ENCODE data around the gene ACP4. TPM values are rescaled to one million over a fixed set of nuclear protein-coding genes. Genes with fewer than 3 reads are reported as not detected.
"Not testable (repeated sequence)": the region's sequence is repeated elsewhere in the genome, so short reads cannot be mapped to it uniquely, and the experiment has no call there.

ACP4 gene
- polyA plus RNA-seq, 4 donors = 0.03 TPM; not detected in 3

DNA sequence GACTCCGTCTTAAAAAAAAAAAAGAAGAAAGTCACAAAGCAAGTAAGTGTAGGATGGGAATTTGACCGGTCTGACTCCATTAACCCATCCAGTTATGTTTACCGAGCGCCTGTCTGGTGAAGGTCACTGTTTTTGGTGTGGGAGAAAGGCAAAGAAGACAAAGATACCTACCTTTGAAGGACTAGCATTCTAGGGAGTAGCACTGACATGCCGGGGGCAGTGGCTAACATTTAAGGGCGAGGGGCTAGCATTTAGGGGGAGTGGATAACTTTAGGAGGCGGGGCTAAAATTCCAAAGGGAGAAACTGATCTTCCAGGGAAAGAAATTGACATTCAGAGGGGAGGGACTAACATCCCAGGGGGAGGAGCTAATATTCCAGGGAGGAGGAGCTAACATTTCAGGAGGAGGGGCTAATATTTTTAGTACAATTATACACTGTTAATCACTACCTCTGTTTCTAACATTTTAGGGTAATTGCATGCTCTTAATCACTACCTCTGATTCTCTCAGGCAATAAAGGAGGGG is 11.2 kb upstream of the ACP4 start:
- H3K27ac ChIP-seq (ENCODE audit: low read depth in 1 of 3, low read length in 2 of 3) = no peak overlapping the region
- H3K9me3 ChIP-seq (ENCODE audit: control insufficient read depth in 2 of 2, insufficient read depth in 1 of 2, low read depth in 1 of 2, low read length in 1 of 2) = no peaks in the 10 kb centered on the region
- H3K27me3 ChIP-seq (ENCODE audit: control insufficient read depth in 3 of 3, insufficient read depth in 3 of 3, low read length in 3 of 3) = peaks cover 0 to 39% (median 13%) of the 10 kb centered on the region in 3 donors
- H3K36me3 ChIP-seq (ENCODE audit: control insufficient read depth in 3 of 3, insufficient read depth in 2 of 3, low read depth in 1 of 3, low read length in 3 of 3) = no peaks in the 10 kb centered on the region
- no peak overlapping the region for H3K4me3 ChIP-seq (ENCODE audit: low read depth in 1 of 3, low read length in 3 of 3)
- no peak for FAIRE-seq
- 45 to 62% (median 51%) methylated on average over 7 of the region's 7 CpGs for WGBS, 3 donors
- H3K4me1 ChIP-seq (ENCODE audit: control insufficient read depth in 3 of 3, insufficient read depth in 2 of 3, low read depth in 1 of 3, low read length in 2 of 3) = no peaks in the 10 kb centered on the region
- DNase-seq = no peak

DNA sequence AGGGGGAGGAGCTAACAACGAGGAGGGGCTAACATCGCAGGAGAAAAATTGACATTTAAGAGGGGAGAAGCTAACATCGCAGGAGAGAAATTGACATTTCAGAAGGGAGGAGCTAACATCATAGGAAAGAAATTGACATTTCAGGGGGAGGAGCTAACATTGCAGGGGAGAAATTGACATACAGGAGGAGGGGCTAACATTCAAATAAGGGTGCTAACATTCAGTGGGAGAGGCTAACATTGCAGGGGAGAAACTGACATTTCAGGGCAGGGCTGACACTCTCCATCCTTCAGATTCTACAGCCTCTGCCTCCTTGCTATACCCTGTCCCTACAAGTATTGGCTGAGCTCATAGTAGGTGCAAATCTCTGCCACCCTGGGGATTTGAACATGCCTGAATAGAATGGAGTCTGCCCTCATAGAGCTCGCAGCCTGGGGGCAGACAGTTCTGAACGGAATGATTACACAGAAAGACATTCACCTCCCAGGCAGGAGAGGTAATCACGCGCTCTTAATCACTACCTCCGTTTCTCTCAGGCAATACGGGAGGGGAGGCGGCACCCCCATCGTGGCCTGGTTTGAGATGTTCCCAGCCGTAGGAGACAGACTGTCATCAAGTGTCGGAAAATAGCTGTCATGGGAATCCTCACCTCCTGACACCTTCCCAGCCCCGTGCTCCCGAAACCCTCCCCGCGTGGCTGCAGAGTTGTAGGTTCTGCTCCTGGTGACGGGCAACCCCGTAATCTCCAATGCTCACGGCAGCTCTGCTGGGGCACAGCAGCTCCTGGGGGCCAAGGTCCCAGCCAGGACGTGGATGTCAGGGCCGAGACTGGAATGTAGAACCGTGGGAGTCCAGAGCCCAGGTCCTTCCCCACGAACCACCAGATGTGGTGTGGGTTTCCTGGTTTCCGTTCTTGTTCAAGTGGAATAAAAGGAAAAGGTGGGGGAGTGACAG is 10.4 kb upstream of the ACP4 start:
- 45 to 53% (median 46%) methylated on average over 25 of the region's 25 CpGs for WGBS, 3 donors
- no peaks in the 10 kb centered on the region for H3K36me3 ChIP-seq (ENCODE audit: control insufficient read depth in 3 of 3, insufficient read depth in 2 of 3, low read depth in 1 of 3, low read length in 3 of 3)
- H3K4me1 ChIP-seq (ENCODE audit: control insufficient read depth in 3 of 3, insufficient read depth in 2 of 3, low read depth in 1 of 3, low read length in 2 of 3) = no peaks in the 10 kb centered on the region
- FAIRE-seq (no peak), DNase-seq (no peak)
- no peaks in the 10 kb centered on the region for H3K9me3 ChIP-seq (ENCODE audit: control insufficient read depth in 2 of 2, insufficient read depth in 1 of 2, low read depth in 1 of 2, low read length in 1 of 2)
- H3K27me3 ChIP-seq (ENCODE audit: control insufficient read depth in 3 of 3, insufficient read depth in 3 of 3, low read length in 3 of 3) = peaks cover 0 to 39% (median 13%) of the 10 kb centered on the region in 3 donors
- no peak overlapping the region for H3K4me3 ChIP-seq (ENCODE audit: low read depth in 1 of 3, low read length in 3 of 3)
- no peak overlapping the region for H3K27ac ChIP-seq (ENCODE audit: low read depth in 1 of 3, low read length in 2 of 3)

DNA sequence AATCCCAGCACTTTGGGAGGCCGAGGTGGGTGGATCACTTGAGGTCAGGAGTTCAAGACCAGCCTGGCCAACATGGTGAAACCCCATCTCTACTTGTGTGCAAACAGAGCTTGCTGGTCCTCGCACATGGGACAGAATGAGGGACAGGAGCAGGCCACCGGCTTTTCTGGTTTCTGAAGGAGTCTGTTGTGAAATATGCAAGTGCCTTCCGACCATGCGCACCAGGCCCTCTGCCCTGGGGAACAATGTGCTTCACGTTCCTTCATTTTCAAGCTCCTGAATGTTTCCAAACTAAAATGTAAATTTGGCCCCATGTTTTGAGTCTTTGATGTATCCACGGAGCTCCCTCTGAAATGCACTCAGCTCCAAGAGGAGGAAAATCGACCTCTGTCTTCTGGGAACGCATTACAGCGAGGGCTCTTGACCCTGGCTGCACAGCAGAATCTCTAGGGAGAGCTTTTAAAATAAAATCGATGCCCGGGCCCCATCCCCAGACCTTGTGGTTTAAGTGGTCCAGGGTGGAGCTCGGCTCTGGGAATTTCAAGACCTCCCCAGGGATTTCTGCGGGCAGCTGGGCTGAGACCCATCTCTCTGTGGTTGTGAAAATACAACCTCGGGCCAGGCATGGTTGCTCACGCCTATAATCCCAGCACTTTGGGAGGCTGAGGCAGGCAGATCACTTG is 9.3 kb upstream of the ACP4 start:
- Histone ChIP-seq H3K4me3 (ENCODE audit: low read depth in 1 of 3, low read length in 3 of 3) (no peak overlapping the region), H3K27me3 (ENCODE audit: control insufficient read depth in 3 of 3, insufficient read depth in 3 of 3, low read length in 3 of 3) (peaks cover 0 to 39% (median 12%) of the 10 kb centered on the region in 3 donors), H3K9me3 (ENCODE audit: control insufficient read depth in 2 of 2, insufficient read depth in 1 of 2, low read depth in 1 of 2, low read length in 1 of 2) (no peaks in the 10 kb centered on the region), H3K36me3 (ENCODE audit: control insufficient read depth in 3 of 3, insufficient read depth in 2 of 3, low read depth in 1 of 3, low read length in 3 of 3) (no peaks in the 10 kb centered on the region), H3K4me1 (ENCODE audit: control insufficient read depth in 3 of 3, insufficient read depth in 2 of 3, low read depth in 1 of 3, low read length in 2 of 3) (no peaks in the 10 kb centered on the region), H3K27ac (ENCODE audit: low read depth in 1 of 3, low read length in 2 of 3) (no peak overlapping the region)
- WGBS, 3 donors = 64 to 70% (median 67%) methylated on average over 16 of the region's 16 CpGs
- no peak for DNase-seq
- no peak for FAIRE-seq

DNA sequence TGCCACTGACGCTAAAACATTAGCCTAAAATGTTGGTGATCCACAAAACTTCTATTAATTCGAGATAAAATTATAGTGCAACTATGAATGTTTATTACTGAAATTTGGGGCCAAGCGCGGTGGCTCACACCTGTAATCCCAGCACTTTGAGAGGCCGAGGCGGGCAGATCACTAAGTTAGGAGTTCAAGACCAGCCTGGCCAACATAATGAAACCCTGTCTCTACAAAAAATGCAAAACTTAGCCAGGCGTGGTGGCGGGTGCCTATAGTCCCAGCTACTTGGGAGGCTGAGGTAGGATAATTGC is 6.4 kb upstream of the ACP4 start:
- H3K36me3 ChIP-seq (ENCODE audit: control insufficient read depth in 3 of 3, insufficient read depth in 2 of 3, low read depth in 1 of 3, low read length in 3 of 3); DNase-seq; H3K4me3 ChIP-seq (ENCODE audit: low read depth in 1 of 3, low read length in 3 of 3); H3K9me3 ChIP-seq (ENCODE audit: control insufficient read depth in 2 of 2, insufficient read depth in 1 of 2, low read depth in 1 of 2, low read length in 1 of 2); H3K4me1 ChIP-seq (ENCODE audit: control insufficient read depth in 3 of 3, insufficient read depth in 2 of 3, low read depth in 1 of 3, low read length in 2 of 3); H3K27ac ChIP-seq (ENCODE audit: low read depth in 1 of 3, low read length in 2 of 3); FAIRE-seq: not testable (repeated sequence)
- 31 to 43% (median 35%) methylated on average over 8 of the region's 8 CpGs for WGBS, 3 donors
- H3K27me3 ChIP-seq (ENCODE audit: control insufficient read depth in 3 of 3, insufficient read depth in 3 of 3, low read length in 3 of 3) = peaks cover 0 to 23% (median 6%) of the 10 kb centered on the region in 3 donors

DNA sequence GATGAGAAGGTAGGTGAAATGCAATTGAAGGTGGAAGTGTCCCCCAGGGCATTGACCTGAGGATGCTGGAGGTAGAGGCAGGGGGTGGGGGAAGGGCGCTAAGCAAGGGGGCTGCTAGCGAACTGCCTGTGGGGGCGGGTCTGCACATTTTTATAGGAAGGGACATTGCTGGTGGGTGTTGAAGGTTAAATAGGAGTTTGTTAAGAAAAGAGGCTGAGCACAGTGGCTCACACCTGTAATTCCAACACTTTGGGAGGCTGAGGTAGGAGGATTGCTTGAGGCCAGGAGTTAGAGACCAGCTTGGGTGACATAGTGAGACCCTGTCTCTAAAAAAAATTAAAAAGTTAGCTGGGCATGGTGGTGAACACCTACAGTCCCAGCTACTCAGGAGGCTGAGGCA is 5.5 kb upstream of the ACP4 start:
- no peaks in the 10 kb centered on the region for H3K9me3 ChIP-seq (ENCODE audit: control insufficient read depth in 2 of 2, insufficient read depth in 1 of 2, low read depth in 1 of 2, low read length in 1 of 2)
- FAIRE-seq (no peak), DNase-seq (no peak)
- H3K27me3 ChIP-seq (ENCODE audit: control insufficient read depth in 3 of 3, insufficient read depth in 3 of 3, low read length in 3 of 3) = peaks cover 0 to 16% (median 3%) of the 10 kb centered on the region in 3 donors
- no peak overlapping the region for H3K27ac ChIP-seq (ENCODE audit: low read depth in 1 of 3, low read length in 2 of 3)
- H3K4me1 ChIP-seq (ENCODE audit: control insufficient read depth in 3 of 3, insufficient read depth in 2 of 3, low read depth in 1 of 3, low read length in 2 of 3) = no peaks in the 10 kb centered on the region
- H3K36me3 ChIP-seq (ENCODE audit: control insufficient read depth in 3 of 3, insufficient read depth in 2 of 3, low read depth in 1 of 3, low read length in 3 of 3) = no peaks in the 10 kb centered on the region
- WGBS, 3 donors = 91 to 94% (median 91%) methylated on average over 3 of the region's 3 CpGs
- no peak overlapping the region for H3K4me3 ChIP-seq (ENCODE audit: low read depth in 1 of 3, low read length in 3 of 3)

DNA sequence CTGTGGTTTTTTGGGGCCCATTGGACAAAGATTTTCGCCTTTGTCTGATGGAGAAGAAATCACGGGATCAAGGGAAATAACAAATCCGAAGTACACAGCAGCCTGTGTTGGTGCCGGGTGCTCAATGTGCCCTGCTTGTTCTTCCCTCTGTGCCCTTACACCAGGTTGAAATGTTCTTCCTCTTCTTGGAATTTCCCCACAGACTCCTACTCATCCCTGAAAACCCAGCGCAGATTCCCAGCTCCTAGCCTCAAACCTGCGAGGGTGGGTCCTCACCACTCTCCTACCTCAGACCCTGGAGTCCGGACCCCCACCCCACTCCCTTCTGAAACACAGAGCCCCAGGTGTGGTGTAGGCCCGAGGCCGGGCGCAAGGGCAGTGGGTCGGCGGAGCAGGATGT is 4.9 kb upstream of the ACP4 start:
- no peak for FAIRE-seq
- WGBS, 3 donors = 86 to 90% (median 87%) methylated on average over 12 of the region's 12 CpGs
- H3K27me3 ChIP-seq (ENCODE audit: control insufficient read depth in 3 of 3, insufficient read depth in 3 of 3, low read length in 3 of 3) = peaks cover 0 to 11% (median 0%) of the 10 kb centered on the region in 3 donors
- DNase-seq = no peak
- no peaks in the 10 kb centered on the region for H3K4me1 ChIP-seq (ENCODE audit: control insufficient read depth in 3 of 3, insufficient read depth in 2 of 3, low read depth in 1 of 3, low read length in 2 of 3)
- no peak overlapping the region for H3K4me3 ChIP-seq (ENCODE audit: low read depth in 1 of 3, low read length in 3 of 3)
- H3K27ac ChIP-seq (ENCODE audit: low read depth in 1 of 3, low read length in 2 of 3) = no peak overlapping the region
- no peaks in the 10 kb centered on the region for H3K9me3 ChIP-seq (ENCODE audit: control insufficient read depth in 2 of 2, insufficient read depth in 1 of 2, low read depth in 1 of 2, low read length in 1 of 2)
- no peaks in the 10 kb centered on the region for H3K36me3 ChIP-seq (ENCODE audit: control insufficient read depth in 3 of 3, insufficient read depth in 2 of 3, low read depth in 1 of 3, low read length in 3 of 3)

DNA sequence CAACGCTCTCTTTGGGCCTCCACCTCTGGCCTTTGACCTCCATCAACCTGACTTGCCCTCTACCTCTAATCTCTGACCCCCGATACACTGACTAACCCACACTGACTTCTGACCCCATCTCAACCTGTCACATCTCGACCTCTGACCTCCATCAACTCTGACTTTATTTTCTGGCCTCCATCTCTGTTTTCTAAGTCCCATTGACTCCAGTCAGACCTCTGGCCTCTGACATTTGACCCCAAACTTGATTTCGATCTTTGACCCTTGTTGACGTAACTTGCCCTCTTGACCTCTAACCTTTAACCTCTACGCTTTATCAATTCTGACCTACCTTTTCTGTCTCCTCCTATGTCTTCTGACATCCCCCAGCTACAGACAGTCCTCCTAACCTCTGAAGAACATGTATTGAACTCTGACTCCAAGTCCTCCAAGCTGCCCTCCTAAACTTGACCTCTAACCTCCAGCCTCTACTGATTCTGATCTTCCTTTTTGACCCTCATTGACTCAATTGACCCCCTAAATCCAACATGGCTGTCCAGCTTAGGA is 780 bp downstream of the ACP4 start:
- FAIRE-seq (no peak), DNase-seq (no peak)
- no peak overlapping the region for H3K27ac ChIP-seq (ENCODE audit: low read depth in 1 of 3, low read length in 2 of 3)
- peaks cover 0 to 4% (median 0%) of the 10 kb centered on the region in 3 donors for H3K27me3 ChIP-seq (ENCODE audit: control insufficient read depth in 3 of 3, insufficient read depth in 3 of 3, low read length in 3 of 3)
- peaks cover 0 to 6% (median 0%) of the 10 kb centered on the region in 3 donors for H3K36me3 ChIP-seq (ENCODE audit: control insufficient read depth in 3 of 3, insufficient read depth in 2 of 3, low read depth in 1 of 3, low read length in 3 of 3)
- WGBS, 3 donors = 52 to 82% (median 71%) methylated on average over 6 of the region's 6 CpGs
- no peaks in the 10 kb centered on the region for H3K9me3 ChIP-seq (ENCODE audit: control insufficient read depth in 2 of 2, insufficient read depth in 1 of 2, low read depth in 1 of 2, low read length in 1 of 2)
- peaks cover 0 to 12% (median 2%) of the 10 kb centered on the region in 3 donors for H3K4me1 ChIP-seq (ENCODE audit: control insufficient read depth in 3 of 3, insufficient read depth in 2 of 3, low read depth in 1 of 3, low read length in 2 of 3)
- H3K4me3 ChIP-seq (ENCODE audit: low read depth in 1 of 3, low read length in 3 of 3) = no peak overlapping the region

DNA sequence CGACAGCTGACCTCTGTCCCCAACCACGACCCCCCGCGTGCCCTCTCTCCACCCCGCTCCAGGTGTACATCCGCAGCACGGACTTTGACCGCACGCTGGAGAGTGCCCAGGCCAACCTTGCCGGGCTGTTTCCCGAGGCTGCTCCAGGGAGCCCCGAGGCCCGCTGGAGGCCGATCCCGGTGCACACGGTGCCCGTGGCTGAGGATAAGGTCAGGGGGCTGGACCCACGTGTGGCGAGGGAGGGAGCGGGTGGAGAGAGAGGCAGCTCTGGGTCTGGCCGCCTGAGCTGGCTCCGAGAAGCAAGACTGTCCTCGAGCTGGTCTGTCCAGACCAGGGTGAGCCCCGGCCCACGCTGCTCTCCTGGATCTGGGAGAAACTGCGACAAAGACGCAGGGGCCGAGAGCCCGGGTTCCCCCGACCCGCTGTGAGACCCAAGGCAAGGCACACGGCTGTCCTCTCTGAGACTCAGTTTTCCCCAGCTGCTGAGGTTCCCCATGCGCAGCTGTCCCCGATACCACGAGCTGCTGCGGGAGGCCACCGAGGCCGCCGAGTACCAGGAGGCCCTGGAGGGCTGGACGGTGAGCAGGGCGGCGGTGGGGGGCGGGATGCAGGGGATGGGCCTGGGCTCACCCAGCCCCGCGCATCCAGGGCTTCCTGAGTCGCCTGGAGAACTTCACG is 1.5 kb downstream of the ACP4 start:
- WGBS, 3 donors = 39 to 75% (median 57%) methylated on average over 46 to 47 of the region's 47 CpGs
- DNase-seq (peak in 1 of 2 donors; percentile 22), FAIRE-seq (no peak)

More for the DNA sequence above, 1.5 kb downstream of the ACP4 start:
- H3K36me3 ChIP-seq (ENCODE audit: control insufficient read depth in 3 of 3, insufficient read depth in 2 of 3, low read depth in 1 of 3, low read length in 3 of 3) = peaks cover 0 to 13% (median 0%) of the 10 kb centered on the region in 3 donors
- H3K4me3 ChIP-seq (ENCODE audit: low read depth in 1 of 3, low read length in 3 of 3) = no peak overlapping the region
- H3K27ac ChIP-seq (ENCODE audit: low read depth in 1 of 3, low read length in 2 of 3) = no peak overlapping the region
- peaks cover 0 to 12% (median 2%) of the 10 kb centered on the region in 3 donors for H3K4me1 ChIP-seq (ENCODE audit: control insufficient read depth in 3 of 3, insufficient read depth in 2 of 3, low read depth in 1 of 3, low read length in 2 of 3)
- peaks cover 0 to 4% (median 0%) of the 10 kb centered on the region in 3 donors for H3K27me3 ChIP-seq (ENCODE audit: control insufficient read depth in 3 of 3, insufficient read depth in 3 of 3, low read length in 3 of 3)
- H3K9me3 ChIP-seq (ENCODE audit: control insufficient read depth in 2 of 2, insufficient read depth in 1 of 2, low read depth in 1 of 2, low read length in 1 of 2) = no peaks in the 10 kb centered on the region

Data from small intestine (tissue), 7 donors.